ENCODE data around the gene CSAG1.
"Not testable (repeated sequence)": the region's sequence is repeated elsewhere in the genome, so short reads cannot be mapped to it uniquely, and the experiment has no call there.

Gene CSAG1, protein sequence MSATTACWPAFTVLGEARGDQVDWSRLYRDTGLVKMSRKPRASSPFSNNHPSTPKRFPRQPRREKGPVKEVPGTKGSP

DNA sequence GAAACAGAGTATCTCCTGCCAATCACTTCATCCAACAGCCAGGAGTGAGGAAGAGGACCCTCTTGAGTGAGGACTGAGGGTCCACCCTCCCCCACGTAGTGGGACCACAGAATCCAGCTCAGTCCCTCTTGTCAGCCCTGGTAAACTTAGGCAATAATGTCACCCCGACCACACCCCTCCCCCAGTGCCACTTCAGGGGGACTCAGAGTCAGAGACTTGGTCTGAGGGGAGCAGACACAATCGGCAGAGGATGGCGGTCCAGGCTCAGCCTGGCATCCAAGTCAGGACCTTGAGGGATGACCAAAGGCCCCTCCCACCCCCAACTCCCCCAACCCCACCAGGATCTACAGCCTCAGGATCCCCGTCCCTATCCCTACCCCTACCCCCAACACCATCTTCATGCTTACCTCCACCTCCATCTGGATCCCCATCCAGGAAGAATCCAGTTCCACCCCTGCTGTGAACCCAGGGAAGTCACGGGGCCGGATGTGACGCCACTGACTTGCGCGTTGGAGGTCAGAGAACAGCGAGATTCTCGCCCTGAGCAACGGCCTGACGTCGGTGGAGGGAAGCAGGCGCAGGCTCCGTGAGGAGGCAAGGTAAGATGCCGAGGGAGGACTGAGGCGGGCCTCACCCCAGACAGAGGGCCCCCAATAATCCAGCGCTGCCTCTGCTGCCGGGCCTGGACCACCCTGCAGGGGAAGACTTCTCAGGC lies at the start of gene CSAG1, which contains the start of gene MAGEA12:
Gene CSAG1 (minus strand): TSS at position 461 of the 715 bp plus-strand sequence. CDS start 1,261 bp downstream, outside the sequence.
Gene MAGEA12 (plus strand): TSS at position 497 of the 715 bp plus-strand sequence. CDS start 2,405 bp downstream, outside the sequence.
- no peak for DNase-seq (ENCODE audit: low spot score)

DNA sequence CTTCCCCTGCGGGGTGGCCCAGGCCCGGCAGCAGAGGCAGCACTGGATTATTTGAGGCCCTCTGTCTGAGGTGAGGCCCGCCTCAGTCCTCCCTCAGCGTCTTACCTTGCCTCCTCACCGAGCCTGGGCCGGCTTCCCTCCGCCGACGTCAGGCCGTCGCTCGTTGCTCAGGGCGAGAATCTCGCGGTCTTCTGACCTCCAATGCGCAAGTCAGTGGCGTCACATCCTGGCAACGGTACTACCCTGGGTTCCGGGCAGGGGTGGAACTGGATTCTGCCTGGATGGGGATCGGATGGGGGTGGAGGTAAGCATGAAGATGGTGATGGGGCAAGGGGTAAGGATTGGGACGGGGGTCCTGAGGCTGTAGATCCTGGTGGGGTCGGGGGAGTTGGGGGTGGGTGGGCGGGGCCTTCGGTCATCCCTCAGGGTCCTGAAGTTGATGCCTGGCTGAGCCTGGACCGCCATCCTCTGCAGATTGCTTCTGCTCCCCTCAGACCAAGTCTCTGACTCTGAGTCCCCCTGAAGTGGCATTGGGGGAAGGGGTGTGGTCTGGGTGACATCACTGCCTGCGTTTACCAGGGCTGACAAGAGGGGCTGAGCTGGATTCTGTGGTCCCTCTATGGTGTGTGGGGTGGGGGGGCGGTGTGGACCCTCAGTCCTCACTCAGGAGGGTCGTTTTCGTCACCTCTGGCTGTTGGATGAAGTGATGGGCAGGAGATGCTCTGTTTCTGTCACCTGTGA lies 36.2 kb upstream of the CSAG1 start, which contains the start of gene MAGEA6:
Gene MAGEA6 (minus strand): TSS at position 141 of the 741 bp plus-strand sequence. CDS start 2,039 bp downstream, outside the sequence.
- not testable (repeated sequence) for DNase-seq (ENCODE audit: low spot score)

DNA sequence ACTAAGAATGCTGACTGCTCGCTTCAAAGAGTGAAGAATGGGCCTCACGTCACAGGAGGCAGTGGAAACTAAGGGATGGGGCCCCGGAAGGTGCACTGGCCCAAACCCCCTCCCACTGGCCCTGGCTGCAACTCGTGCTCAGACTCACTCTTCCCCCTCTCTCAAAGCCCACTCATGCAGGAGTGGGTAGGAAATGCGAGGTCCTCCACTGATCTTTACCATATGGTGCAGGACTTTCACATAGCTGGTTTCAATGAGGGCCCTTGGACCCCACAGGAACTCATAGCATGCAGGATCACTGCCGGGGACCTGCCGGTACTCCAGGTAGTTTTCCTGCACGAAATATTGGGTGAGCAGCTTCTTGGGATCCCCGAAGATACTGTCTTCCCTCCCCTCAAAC lies 33.0 kb upstream of the CSAG1 start:
- DNase-seq (ENCODE audit: low spot score): not testable (repeated sequence)

DNA sequence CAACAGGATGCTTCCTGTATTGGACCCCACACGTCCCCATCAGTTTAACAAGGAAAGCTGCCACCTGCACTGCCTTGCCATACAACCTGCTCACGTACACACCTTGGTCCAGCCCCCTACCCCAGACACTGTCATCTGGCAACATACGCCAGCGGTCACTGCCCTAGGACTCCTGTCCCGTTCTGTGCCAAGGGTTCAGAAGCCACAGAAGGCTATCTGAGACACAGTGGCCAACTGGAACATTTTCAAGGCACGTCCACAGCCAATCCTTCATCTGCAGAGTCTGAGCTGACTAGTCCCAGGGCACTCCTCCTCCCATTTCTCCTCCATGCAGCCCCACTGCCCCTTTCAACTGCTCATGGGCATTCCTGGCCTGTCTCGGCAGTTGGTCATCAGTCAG lies 28.1 kb upstream of the CSAG1 start:
- DNase-seq (ENCODE audit: low spot score): not testable (repeated sequence)

DNA sequence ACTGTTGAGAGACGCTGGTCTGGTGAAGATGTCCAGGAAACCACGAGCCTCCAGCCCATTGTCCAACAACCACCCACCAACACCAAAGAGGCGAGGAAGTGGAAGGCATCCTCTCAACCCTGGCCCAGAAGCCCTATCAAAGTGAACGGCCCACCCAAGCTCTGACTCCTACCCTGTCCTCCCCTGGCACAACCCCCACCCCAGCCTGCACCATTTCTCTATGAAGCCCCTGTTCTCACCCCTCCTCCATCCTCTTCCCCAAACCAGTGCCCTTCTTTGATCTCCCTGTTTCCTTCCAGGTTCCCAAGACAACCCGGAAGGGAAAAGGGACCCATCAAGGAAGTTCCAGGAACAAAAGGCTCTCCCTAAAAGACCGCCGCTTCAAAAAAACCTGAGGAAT lies 26.0 kb upstream of the CSAG1 start:
- not testable (repeated sequence) for DNase-seq (ENCODE audit: low spot score)

DNA sequence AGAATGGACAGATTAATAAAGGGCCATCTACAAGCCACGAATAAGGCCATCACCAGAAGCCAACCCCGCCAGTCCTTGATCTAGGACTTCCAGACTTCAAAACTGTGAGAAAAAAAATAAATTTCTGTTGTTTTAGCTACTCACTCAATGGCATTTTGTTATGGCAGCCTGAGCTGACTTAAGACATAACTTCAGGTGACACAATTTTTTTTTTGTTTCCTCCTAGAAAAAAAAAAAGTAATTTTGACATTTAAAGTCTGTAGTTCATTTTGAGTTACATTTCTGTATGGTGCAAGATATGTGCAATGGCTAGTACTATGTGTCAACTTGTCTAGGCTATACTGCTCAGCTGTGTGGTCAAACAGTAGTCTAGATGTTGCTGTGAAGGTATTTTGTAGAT lies 25.4 kb upstream of the CSAG1 start, which contains the start of gene CSAG3:
Gene CSAG3 (plus strand): TSS at position 301 of the 400 bp plus-strand sequence.
- DNase-seq (ENCODE audit: low spot score): not testable (repeated sequence)

DNA sequence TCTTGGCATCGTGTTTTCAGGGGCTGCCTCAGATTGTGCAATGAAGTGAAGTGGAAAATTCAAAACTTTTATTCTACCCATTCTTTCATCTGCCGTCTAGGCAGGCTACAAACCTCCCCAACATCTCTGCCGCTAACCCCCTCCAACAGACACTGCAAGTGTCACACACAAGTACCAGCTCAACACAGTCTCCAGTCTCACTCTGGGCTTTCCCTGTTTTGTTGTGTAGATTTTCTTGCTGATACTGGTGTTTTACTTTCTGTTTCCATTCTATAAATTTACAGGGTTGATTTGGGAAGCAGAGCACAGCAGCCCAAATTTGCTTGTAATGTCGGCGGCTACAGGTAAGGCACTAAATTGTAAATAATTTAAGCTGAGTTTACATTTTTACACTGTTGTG lies 21.4 kb upstream of the CSAG1 start:
- not testable (repeated sequence) for DNase-seq (ENCODE audit: low spot score)

DNA sequence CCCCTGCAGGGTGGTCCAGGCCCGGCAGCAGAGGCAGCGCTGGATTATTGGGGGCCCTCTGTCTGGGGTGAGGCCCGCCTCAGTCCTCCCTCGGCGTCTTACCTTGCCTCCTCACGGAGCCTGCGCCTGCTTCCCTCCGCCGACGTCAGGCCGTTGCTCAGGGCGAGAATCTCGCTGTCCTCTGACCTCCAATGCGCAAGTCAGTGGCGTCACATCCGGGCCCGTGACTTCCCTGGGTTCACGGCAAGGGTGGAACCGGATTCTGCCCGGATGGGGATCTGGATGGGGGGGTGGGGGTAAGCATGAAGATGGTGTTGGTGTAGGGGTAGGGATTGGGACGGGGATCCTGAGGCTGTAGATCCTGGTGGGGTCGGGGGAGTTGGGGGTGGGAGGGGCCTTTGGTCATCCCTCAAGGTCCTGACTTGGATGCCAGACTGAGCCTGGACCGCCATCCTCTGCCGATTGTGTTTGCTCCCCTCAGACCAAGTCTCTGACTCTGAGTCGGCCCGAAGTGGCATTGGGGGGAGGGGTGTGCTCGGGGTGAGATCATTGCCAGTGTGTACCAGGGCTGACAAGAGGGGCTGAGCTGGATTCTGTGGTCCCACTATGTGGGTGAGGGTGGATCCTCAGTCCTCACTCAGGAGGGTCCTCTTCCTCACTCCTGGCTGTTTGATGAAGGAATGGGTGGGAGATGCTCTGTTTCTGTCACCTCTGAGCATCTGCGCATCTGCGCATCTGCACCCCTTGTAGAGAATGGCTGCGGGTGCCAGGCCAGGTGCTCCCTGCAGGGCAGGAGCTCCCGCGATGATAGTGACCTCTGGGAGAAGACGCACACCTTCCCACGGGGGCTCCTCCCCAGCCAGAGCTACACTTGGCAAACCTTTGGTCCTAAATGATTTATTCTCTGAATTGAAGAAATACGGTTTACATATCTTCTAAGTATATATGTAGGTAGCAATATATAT lies 20.4 kb upstream of the CSAG1 start, which contains the start of gene MAGEA2:
Gene MAGEA2 (minus strand): TSS at position 157 of the 965 bp plus-strand sequence. CDS start 2,479 bp downstream, outside the sequence.
- DNase-seq (ENCODE audit: low spot score): not testable (repeated sequence)

DNA sequence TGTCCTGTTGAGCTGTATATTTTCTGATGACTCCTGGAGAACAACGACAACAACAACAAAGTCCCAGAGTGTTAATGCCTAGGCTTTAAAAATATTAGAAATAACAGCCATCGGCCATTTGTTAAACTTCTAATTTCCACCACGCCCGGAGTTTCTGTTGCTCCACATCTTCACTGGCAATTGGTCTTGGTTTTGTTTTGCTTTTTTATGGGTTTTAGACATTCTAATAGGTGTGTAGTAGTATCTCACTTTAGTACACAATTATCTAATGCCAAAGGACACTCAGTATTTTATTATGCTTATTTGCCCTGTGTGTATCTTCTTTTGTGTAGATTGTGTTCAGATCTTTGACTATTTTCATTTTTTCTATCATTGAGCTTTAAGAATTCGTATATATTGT lies 5.0 kb upstream of the CSAG1 start:
- no peak for DNase-seq (ENCODE audit: low spot score)

DNA sequence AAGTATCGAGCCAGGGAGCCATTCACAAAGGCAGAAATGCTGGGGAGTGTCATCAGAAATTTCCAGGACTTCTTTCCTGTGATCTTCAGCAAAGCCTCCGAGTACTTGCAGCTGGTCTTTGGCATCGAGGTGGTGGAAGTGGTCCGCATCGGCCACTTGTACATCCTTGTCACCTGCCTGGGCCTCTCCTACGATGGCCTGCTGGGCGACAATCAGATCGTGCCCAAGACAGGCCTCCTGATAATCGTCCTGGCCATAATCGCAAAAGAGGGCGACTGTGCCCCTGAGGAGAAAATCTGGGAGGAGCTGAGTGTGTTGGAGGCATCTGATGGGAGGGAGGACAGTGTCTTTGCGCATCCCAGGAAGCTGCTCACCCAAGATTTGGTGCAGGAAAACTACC lies 3.0 kb upstream of the CSAG1 start:
- DNase-seq (ENCODE audit: low spot score): not testable (repeated sequence)

DNA sequence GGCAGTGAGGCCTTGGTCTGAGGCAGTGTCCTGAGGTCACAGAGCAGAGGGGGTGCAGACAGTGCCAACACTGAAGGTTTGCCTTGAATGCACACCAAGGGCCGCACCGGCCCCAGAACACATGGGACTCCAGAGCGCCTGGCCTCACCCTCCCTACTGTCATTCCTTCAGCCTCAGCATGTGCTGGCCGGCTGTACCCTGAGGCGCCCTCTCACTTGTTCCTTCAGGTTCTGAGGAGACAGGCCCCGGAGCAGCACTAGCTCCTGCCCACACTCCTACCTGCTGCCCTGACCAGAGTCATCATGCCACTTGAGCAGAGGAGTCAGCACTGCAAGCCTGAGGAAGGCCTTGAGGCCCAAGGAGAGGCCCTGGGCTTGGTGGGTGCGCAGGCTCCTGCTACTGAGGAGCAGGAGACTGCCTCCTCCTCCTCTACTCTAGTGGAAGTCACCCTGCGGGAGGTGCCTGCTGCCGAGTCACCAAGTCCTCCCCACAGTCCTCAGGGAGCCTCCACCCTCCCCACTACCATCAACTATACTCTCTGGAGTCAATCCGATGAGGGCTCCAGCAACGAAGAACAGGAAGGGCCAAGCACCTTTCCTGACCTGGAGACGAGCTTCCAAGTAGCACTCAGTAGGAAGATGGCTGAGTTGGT lies 2.5 kb upstream of the CSAG1 start:
- no peak for DNase-seq (ENCODE audit: low spot score)

DNA sequence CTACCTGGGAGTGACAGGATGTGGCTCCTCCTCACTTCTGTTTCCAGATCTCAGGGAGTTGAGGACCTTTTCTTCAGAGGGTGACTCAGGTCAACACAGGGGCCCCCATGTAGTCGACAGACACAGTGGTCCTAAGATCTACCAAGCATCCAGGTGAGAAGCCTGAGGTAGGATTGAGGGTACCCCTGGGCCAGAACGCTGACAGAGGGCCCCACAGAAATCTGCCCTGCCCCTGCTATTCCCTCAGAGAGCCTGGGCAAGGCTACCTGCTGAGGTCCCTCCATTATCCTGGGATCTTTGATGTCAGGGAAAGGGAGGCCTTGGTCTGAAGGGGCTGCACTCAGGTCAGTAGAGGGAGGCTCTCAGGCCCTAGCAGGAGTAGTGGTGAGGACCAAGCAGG lies 1.6 kb upstream of the CSAG1 start:
- no peak for DNase-seq (ENCODE audit: low spot score)

DNA sequence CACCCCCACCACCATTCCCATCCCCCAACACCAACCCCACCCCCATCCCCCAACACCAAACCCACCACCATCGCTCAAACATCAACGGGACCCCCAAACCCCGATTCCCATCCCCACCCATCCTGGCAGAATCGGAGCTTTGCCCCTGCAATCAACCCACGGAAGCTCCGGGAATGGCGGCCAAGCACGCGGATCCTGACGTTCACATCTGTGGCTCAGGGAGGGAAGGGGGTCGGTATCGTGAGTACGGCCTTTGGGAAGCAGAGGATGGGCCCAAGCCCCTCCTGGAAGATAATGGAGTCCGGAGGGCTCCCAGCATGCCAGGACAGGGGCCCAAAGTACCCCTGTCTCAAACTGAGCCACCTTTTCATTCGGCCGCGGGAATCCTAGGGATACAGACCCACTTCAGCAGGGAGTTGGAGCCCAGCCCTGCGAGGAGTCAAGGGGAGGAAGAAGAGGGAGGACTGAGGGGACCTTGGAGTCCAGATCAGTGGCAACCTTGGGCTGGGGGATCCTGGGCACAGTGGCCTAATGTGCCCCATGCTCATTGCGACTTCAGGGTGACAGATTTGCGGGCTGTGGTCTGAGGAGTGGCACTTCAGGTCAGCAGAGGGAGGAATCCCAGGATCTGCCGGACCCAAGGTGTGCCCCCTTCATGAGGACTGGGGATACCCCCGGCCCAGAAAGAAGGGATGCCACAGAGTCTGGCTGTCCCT lies 780 bp upstream of the CSAG1 start:
- DNase-seq (ENCODE audit: low spot score): not testable (repeated sequence)

DNA sequence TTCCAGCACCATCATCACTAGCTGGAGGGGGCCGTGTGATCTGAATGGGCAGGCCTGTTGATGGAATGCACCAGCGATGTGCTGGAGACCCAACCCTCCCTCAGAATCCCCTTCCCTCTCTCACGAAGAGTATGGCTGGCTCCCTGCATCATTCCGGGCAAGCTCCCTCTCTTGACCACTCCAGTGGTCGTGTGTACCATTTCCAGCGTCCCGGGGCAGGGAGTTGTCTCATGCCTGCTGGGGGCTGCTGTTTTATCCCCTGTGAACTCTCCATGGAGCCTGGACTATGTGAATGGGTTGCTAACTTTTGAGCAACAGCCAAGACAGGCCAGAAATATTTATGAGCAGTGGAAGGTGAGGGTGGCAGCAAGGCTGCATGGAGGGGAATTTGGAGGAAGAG lies 8.1 kb downstream of the CSAG1 start:
- no peak for DNase-seq (ENCODE audit: low spot score)

DNA sequence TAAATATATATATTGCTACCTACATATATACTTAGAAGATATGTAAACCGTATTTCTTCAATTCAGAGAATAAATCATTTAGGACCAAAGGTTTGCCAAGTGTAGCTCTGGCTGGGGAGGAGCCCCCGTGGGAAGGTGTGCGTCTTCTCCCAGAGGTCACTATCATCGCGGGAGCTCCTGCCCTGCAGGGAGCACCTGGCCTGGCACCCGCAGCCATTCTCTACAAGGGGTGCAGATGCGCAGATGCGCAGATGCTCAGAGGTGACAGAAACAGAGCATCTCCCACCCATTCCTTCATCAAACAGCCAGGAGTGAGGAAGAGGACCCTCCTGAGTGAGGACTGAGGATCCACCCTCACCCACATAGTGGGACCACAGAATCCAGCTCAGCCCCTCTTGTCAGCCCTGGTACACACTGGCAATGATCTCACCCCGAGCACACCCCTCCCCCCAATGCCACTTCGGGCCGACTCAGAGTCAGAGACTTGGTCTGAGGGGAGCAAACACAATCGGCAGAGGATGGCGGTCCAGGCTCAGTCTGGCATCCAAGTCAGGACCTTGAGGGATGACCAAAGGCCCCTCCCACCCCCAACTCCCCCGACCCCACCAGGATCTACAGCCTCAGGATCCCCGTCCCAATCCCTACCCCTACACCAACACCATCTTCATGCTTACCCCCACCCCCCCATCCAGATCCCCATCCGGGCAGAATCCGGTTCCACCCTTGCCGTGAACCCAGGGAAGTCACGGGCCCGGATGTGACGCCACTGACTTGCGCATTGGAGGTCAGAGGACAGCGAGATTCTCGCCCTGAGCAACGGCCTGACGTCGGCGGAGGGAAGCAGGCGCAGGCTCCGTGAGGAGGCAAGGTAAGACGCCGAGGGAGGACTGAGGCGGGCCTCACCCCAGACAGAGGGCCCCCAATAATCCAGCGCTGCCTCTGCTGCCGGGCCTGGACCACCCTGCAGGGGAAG lies 19.4 kb downstream of the CSAG1 start, which contains the start of gene MAGEA2B:
Gene MAGEA2B (plus strand): TSS at position 814 of the 973 bp plus-strand sequence. CDS start 2,479 bp downstream, outside the sequence.
- DNase-seq (ENCODE audit: low spot score): not testable (repeated sequence)

DNA sequence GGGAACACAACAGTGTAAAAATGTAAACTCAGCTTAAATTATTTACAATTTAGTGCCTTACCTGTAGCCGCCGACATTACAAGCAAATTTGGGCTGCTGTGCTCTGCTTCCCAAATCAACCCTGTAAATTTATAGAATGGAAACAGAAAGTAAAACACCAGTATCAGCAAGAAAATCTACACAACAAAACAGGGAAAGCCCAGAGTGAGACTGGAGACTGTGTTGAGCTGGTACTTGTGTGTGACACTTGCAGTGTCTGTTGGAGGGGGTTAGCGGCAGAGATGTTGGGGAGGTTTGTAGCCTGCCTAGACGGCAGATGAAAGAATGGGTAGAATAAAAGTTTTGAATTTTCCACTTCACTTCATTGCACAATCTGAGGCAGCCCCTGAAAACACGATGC lies 20.3 kb downstream of the CSAG1 start:
- DNase-seq (ENCODE audit: low spot score): not testable (repeated sequence)

DNA sequence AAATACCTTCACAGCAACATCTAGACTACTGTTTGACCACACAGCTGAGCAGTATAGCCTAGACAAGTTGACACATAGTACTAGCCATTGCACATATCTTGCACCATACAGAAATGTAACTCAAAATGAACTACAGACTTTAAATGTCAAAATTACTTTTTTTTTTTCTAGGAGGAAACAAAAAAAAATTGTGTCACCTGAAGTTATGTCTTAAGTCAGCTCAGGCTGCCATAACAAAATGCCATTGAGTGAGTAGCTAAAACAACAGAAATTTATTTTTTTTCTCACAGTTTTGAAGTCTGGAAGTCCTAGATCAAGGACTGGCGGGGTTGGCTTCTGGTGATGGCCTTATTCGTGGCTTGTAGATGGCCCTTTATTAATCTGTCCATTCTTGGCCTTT lies 24.3 kb downstream of the CSAG1 start, which contains the start of gene CSAG2:
Gene CSAG2 (minus strand): TSS at position 101 of the 400 bp plus-strand sequence. CDS start 161 bp downstream, outside the sequence.
- DNase-seq (ENCODE audit: low spot score): not testable (repeated sequence)

DNA sequence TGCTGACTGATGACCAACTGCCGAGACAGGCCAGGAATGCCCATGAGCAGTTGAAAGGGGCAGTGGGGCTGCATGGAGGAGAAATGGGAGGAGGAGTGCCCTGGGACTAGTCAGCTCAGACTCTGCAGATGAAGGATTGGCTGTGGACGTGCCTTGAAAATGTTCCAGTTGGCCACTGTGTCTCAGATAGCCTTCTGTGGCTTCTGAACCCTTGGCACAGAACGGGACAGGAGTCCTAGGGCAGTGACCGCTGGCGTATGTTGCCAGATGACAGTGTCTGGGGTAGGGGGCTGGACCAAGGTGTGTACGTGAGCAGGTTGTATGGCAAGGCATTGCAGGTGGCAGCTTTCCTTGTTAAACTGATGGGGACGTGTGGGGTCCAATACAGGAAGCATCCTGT lies 27.0 kb downstream of the CSAG1 start:
- not testable (repeated sequence) for DNase-seq (ENCODE audit: low spot score)

DNA sequence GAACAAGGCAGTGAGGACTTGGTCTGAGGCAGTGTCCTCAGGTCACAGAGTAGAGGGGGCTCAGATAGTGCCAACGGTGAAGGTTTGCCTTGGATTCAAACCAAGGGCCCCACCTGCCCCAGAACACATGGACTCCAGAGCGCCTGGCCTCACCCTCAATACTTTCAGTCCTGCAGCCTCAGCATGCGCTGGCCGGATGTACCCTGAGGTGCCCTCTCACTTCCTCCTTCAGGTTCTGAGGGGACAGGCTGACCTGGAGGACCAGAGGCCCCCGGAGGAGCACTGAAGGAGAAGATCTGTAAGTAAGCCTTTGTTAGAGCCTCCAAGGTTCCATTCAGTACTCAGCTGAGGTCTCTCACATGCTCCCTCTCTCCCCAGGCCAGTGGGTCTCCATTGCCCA lies 33.1 kb downstream of the CSAG1 start:
- not testable (repeated sequence) for DNase-seq (ENCODE audit: low spot score)

All from kidney capillary endothelial cell (primary cell).